Erythroblast (primary cell): ENCODE data around the gene CAPN7.

Source experiments
- GATA1 ChIP-seq: IDR thresholded peaks from 2 replicates; pipeline ENCODE4 v1.6.1; 2011; ENCODE audit warnings: low read depth, mild to moderate bottlenecking, control low read depth, low read length, moderate library complexity
- POLR2A ChIP-seq: IDR thresholded peaks from 2 replicates; pipeline ENCODE4 v1.6.1; 2011; ENCODE audit warnings: mild to moderate bottlenecking, low read length

GRCh38 chr3:15286022-15286421 is 80.0 kb downstream of the CAPN7 start:
- TF ChIP-seq POLR2A (no peak), GATA1 (no peak)
